SK-N-SH (cell line): ENCODE measurements around the gene RAB1B.

ENCODE experiments used
- CTCF ChIP-seq: fragments of 200-600 bp; sonication (generic); IDR thresholded peaks from 2 replicates; pipeline ENCODE4 v1.6.1; 2017; ENCODE audit warnings: antibody characterized with exemption, mild to moderate bottlenecking, moderate library complexity
- TAF1 ChIP-seq: IDR thresholded peaks from 2 replicates; pipeline ENCODE4 v1.6.1; 2012; ENCODE audit warnings: low read depth, mild to moderate bottlenecking, low read length, moderate library complexity, borderline replicate concordance

- no peak for TF ChIP-seq TAF1
- TF ChIP-seq CTCF = no peak
Observed at GRCh38 chr11:66275984-66276612, 7.7 kb downstream of the RAB1B start.
